ENCODE results near the gene MGAT1. TPM values are rescaled to one million over a fixed set of nuclear protein-coding genes. Genes with fewer than 3 reads are reported as not detected.
"Not testable (repeated sequence)": the region's sequence is repeated elsewhere in the genome, so short reads cannot be mapped to it uniquely, and the experiment has no call there.

Gene MGAT1
- total and polyA plus RNA-seq, 9 donors, result 66.6 to 154 (median 128) TPM

DNA sequence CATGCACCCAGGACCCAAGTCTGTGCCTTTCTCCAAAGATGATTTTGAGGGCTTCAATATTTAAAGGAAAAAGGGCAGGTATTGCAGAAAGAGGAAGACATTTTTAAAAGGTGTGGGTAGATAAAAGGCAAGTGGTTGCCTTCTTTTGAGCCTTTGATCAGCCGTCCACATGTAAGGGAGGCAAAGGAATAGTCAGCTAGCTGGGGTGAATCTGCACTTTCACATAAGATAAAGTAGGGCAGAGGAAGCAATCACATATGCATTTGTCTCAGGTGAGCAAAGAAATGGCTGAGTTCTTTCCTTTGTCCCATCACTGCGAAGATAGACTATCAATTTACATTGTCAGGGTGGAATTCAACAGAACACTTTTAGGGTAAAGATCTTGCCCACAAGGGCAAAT lies 19.9 kb downstream of the MGAT1 start:
- Histone ChIP-seq H3K36me3 (no peaks in the 10 kb centered on the region), H3K4me1 (ENCODE audit: insufficient read depth) (peaks cover 21% of the 10 kb centered on the region), H3K27ac (no peak overlapping the region), H3K27me3 (no peaks in the 10 kb centered on the region), H3K9me3 (no peaks in the 10 kb centered on the region), H3K4me3 (no peak overlapping the region)
- no peak for TF ChIP-seq POLR2A (IDR thresholded peaks at IDR 0.05)
- TF ChIP-seq, protein P1, sequence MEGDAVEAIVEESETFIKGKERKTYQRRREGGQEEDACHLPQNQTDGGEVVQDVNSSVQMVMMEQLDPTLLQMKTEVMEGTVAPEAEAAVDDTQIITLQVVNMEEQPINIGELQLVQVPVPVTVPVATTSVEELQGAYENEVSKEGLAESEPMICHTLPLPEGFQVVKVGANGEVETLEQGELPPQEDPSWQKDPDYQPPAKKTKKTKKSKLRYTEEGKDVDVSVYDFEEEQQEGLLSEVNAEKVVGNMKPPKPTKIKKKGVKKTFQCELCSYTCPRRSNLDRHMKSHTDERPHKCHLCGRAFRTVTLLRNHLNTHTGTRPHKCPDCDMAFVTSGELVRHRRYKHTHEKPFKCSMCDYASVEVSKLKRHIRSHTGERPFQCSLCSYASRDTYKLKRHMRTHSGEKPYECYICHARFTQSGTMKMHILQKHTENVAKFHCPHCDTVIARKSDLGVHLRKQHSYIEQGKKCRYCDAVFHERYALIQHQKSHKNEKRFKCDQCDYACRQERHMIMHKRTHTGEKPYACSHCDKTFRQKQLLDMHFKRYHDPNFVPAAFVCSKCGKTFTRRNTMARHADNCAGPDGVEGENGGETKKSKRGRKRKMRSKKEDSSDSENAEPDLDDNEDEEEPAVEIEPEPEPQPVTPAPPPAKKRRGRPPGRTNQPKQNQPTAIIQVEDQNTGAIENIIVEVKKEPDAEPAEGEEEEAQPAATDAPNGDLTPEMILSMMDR (IDR thresholded peaks at IDR 0.05), result no peak
- no peak for TF ChIP-seq EP300 (IDR thresholded peaks at IDR 0.05)
- DNase-seq, result no peak
- intact Hi-C loops (cut with DNase I), result loop anchor here (5.0 to 10.0 kb wide), 4 partner anchors 82 to 402 kb away; partner anchors contain the start of gene ZFP62 (in 1 of the 4)
- WGBS, 3 donors, result 92 to 94% (median 94%) methylated on average over 2 of the region's 2 CpGs

DNA sequence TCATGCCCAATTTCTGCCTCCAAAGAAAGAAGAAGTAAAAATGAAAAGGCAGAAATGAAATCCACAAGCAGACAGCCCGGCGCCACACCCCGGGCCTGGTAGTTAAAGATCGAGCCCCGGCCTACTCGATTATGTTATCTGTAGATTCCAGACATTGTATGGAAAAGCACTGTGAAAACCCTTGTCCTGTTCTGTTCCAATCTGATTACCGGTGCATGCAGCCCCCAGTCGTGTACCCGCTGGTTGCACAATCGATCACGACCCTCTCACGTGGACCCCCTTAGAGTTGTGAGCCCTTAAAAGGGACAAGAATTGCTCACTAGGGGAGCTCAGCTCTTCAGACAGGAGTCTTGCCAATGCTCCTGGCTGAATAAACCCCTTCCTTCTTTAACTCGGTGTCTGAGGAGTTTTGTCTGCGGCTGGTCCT lies 20.7 kb downstream of the MGAT1 start:
- not testable (repeated sequence) for H3K9me3 ChIP-seq, H3K27ac ChIP-seq, H3K4me3 ChIP-seq, H3K27me3 ChIP-seq, H3K36me3 ChIP-seq, DNase-seq
- 81 to 92% (median 91%) methylated on average over 14 of the region's 14 CpGs for WGBS, 3 donors
- H3K4me1 ChIP-seq (ENCODE audit: insufficient read depth), result peaks cover 18% of the 10 kb centered on the region
- intact Hi-C loops (cut with DNase I), result loop anchor here (5.0 to 10.0 kb wide), 4 partner anchors 83 to 403 kb away; partner anchors contain the start of gene ZFP62 (in 1 of the 4)

DNA sequence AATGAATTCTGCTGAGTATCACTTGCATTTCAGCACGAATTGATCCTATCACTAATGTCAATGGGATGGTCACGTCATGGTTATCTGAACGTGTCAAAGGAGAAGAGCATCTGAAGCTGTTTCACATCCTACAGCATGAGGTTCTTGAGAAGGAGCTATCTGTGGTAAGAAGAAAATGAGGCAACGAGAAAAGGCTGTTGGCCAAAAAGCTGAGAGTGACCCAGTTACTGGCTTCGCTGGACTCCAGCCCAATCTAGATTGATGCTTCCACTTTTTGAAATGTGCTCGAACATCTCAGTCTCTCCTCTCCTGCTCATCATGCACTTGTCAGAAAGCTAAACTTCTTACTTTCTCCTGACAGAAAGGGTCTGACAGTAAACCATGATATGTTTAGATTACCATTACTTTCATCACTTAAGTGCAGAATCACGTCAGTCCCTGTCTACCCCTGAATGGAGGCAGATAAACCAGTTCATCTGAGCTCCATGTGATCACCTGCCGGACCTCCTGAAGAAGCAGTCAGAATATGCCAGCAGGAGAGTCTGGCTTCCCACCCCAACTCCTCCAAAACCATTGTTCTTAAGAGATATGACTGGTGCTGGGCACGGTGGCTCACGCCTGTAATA lies 22.5 kb downstream of the MGAT1 start:
- no peak overlapping the region for H3K27ac ChIP-seq
- H3K27me3 ChIP-seq, result no peaks in the 10 kb centered on the region
- 77 to 84% (median 79%) methylated on average over 10 of the region's 10 CpGs for WGBS, 3 donors
- no peaks in the 10 kb centered on the region for H3K36me3 ChIP-seq
- DNase-seq, result no peak
- no peak for TF ChIP-seq EP300 (IDR thresholded peaks at IDR 0.05)
- TF ChIP-seq POLR2A (IDR thresholded peaks at IDR 0.05), result no peak
- H3K9me3 ChIP-seq, result no peaks in the 10 kb centered on the region
- no peak overlapping the region for H3K4me3 ChIP-seq
- intact Hi-C loops (cut with DNase I), result loop anchor here (5.0 to 10.0 kb wide), 5 partner anchors 85 to 405 kb away; partner anchors contain the start of genes BTNL9 (in 1 of the 4) and ZFP62 (in 1 of the 4)
- H3K4me1 ChIP-seq (ENCODE audit: insufficient read depth), result peaks cover 1% of the 10 kb centered on the region

DNA sequence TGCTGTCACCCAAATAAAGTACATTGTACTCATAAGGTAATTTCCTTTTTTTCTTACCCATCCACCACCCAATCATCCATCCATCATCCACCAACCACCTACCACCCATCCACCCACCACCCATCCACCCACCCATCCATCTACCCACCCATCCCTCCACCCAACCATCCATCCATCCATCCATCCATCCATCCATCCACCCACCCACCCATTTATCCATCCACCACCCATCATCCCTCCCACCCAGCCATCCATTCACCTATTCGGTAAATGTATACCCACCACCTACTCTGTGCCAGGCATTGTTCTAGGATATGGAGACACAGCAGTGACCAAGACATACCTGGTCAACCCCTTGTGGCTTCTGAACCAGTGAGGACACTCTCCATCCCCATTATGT lies 25.1 kb downstream of the MGAT1 start:
- no peak for TF ChIP-seq EP300 (IDR thresholded peaks at IDR 0.05)
- TF ChIP-seq POLR2A (IDR thresholded peaks at IDR 0.05), result no peak
- TF ChIP-seq, protein P1 (IDR thresholded peaks at IDR 0.05), result no peak

DNA sequence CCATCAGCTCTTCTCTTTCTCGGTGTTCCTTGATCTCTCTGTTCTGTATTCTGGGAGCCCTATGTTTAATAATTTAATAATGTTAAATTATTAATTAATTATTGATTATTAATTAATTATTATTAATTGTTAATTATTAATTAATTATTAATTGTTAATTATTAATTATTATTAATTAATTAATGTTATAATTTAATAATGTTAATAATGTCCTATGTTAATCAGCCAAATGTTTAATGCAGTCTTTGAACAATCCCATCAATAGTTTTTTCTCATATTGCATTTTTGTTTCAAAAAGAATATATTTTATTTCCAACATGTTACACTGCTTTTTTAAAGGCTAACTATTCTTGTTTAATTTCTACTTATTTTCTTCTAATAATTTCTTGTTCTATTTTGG lies 26.2 kb downstream of the MGAT1 start:
- no peaks in the 10 kb centered on the region for H3K9me3 ChIP-seq
- no peak overlapping the region for H3K4me3 ChIP-seq
- WGBS, 3 donors, result 95 to 98% (median 98%) methylated on average over 1 of the region's 1 CpG
- H3K4me1 ChIP-seq (ENCODE audit: insufficient read depth), result no peaks in the 10 kb centered on the region
- intact Hi-C loops (cut with DNase I), result loop anchor here in 1 of 4 donors (10.0 kb wide), 1 partner anchor 268 kb away; the partner anchor contains the start of gene BTNL9
- H3K27ac ChIP-seq, result no peak overlapping the region
- TF ChIP-seq EP300 (IDR thresholded peaks at IDR 0.05) (no peak), POLR2A (IDR thresholded peaks at IDR 0.05) (no peak)
- TF ChIP-seq, protein P1 (IDR thresholded peaks at IDR 0.05), result no peak
- H3K27me3 ChIP-seq, result no peaks in the 10 kb centered on the region
- no peaks in the 10 kb centered on the region for H3K36me3 ChIP-seq
- no peak for DNase-seq

More for the DNA sequence above, 25.1 kb downstream of the MGAT1 start:
- no peaks in the 10 kb centered on the region for H3K9me3 ChIP-seq
- intact Hi-C loops (cut with DNase I), result loop anchor here in 1 of 4 donors (10.0 kb wide), 1 partner anchor 267 kb away; the partner anchor contains the start of gene BTNL9
- H3K27me3 ChIP-seq, result no peaks in the 10 kb centered on the region
- no peaks in the 10 kb centered on the region for H3K4me1 ChIP-seq (ENCODE audit: insufficient read depth)
- DNase-seq, result no peak
- H3K36me3 ChIP-seq, result no peaks in the 10 kb centered on the region
- 97 to 100% (median 100%) methylated on average over 1 of the region's 1 CpG for WGBS, 3 donors
- no peak overlapping the region for H3K4me3 ChIP-seq
- H3K27ac ChIP-seq, result no peak overlapping the region
